HG03159 (cell line): ENCODE data around the gene SNED1.

Source experiments
- ATAC-seq: cut with Tn5 transposase; IDR thresholded peaks from one replicate; pipeline ENCODE4 v1.9.1; 2021; ENCODE audit warnings: mild to moderate bottlenecking, moderate library complexity; ENCODE audit not compliant: unreplicated experiment

Gene SNED1

GRCh38 chr2:241020629-241021190 lies 22.3 kb downstream of the SNED1 start:
- no peak for ATAC-seq

GRCh38 chr2:241025639-241026038 lies 27.2 kb downstream of the SNED1 start:
- no peak for ATAC-seq

- ATAC-seq: no peak
These were observed 31.3 kb downstream of the SNED1 start for GRCh38 chr2:241029599-241030332.

GRCh38 chr2:241030333-241030680 lies 31.9 kb downstream of the SNED1 start:
- ATAC-seq: no peak

- ATAC-seq: no peak
These were observed 32.5 kb downstream of the SNED1 start for GRCh38 chr2:241030883-241031282.

- ATAC-seq: no peak
These were observed 33.2 kb downstream of the SNED1 start for GRCh38 chr2:241031436-241032165.

- ATAC-seq: no peak
These were observed 35.0 kb downstream of the SNED1 start for GRCh38 chr2:241033336-241033987.

- ATAC-seq: no peak
These were observed 35.6 kb downstream of the SNED1 start for GRCh38 chr2:241033994-241034393.

GRCh38 chr2:241034490-241035141 lies 36.2 kb downstream of the SNED1 start:
- no peak for ATAC-seq

GRCh38 chr2:241035142-241035817 lies 36.9 kb downstream of the SNED1 start:
- ATAC-seq: no peak

GRCh38 chr2:241035818-241036396 lies 37.5 kb downstream of the SNED1 start:
- ATAC-seq: peak; percentile 3

GRCh38 chr2:241036397-241036963 lies 38.1 kb downstream of the SNED1 start:
- peak; percentile 70 for ATAC-seq

- peak; percentile 10 for ATAC-seq
These were observed 38.6 kb downstream of the SNED1 start for GRCh38 chr2:241036964-241037421.

- ATAC-seq: no peak
These were observed 39.1 kb downstream of the SNED1 start for GRCh38 chr2:241037498-241037897.

GRCh38 chr2:241038374-241039180 lies 40.2 kb downstream of the SNED1 start:
- no peak for ATAC-seq

- ATAC-seq: no peak
These were observed 41.0 kb downstream of the SNED1 start for GRCh38 chr2:241039416-241039815.

GRCh38 chr2:241040081-241040803 lies 41.8 kb downstream of the SNED1 start:
- no peak for ATAC-seq

GRCh38 chr2:241041589-241042158 lies 43.3 kb downstream of the SNED1 start:
- peak; percentile 75 for ATAC-seq
